UCSD-AML1 (cell line): ENCODE results near the gene MMP7.
A peak's percentile ranks its signal among the peaks of the same experiment; 100 is the strongest.

ENCODE experiments used
- DNase-seq: peaks from one replicate; lab custom pipeline; 2025; ENCODE audit not compliant: unreplicated experiment; lab: John Stamatoyannopoulos, UW

The MMP7 gene

DNA sequence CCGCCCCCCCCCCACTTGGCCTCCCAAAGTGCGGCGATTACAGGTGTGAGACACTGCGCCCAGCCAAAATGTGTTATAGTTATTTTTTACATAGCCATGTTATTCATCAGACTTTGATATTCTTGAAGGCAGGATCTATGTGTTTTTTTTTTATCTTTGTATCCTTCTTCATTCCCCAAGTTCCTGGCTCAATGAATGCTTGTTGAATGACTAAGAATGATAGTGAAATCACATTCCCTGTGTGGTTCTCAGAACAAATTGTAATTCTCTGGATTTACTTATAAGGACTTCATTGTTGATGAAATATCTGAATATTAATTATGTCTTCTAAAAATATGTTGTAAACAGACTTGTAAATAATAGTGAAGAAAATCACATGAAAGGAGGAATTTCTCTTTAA, 33.5 kb downstream of the MMP7 start:
- DNase-seq: no peak

- DNase-seq: no peak
Measured at GRCh38 chr11:102495161-102496042, 35.1 kb downstream of the MMP7 start.

GRCh38 chr11:102494216-102494615, 36.3 kb downstream of the MMP7 start:
- no peak for DNase-seq

- DNase-seq: no peak
Measured at GRCh38 chr11:102493524-102493923, 37.0 kb downstream of the MMP7 start.

GRCh38 chr11:102491969-102492368, 38.6 kb downstream of the MMP7 start:
- no peak for DNase-seq

DNA sequence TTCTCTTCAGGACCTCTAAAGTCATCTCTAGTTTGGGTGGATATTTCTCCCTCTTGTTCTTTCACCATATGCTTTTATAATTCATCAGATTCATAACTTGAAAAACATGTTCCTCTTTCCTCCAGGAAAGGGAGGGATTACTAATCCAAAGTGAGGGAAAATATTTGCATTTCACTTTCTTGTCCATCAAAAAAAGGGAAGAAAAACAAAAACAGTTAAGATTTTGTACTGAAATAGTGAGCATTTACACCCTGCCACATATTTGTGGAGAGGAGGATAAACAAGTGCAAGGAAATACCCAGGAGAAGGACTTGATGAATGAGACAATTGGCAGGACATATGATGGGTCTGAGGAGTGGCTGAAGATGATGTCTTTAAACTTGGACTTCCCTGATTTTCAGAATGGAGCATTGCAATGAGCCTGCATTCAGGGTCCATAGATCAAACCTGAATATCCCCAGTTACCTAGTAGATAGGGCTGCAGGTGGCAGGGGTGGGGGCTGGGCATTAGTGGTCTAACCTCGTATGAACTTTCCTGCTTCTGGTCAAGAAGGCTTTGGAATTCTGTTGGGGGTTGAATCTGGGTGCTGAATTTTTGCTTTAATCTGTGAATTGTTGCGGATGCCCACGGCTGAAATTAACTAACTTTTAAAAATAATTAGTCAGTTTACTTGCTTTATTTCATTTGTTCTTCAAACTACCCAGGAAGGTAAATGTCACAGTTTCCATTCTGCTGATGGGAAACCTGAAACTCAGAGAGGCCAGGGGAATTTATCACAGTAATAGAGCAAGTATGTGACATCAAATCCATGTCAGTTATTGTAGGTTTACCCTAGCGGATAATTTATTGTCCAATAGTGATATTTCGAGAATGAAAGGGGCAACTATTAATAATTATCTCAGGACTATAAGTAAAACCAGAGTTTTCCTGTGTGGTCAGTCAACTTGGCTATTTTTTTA, 41.1 kb downstream of the MMP7 start:
- DNase-seq: no peak

- DNase-seq: no peak
Measured at GRCh38 chr11:102488208-102488607, 42.3 kb downstream of the MMP7 start.

- DNase-seq: peak; percentile 15
Measured at GRCh38 chr11:102487214-102487613, 43.3 kb downstream of the MMP7 start.

GRCh38 chr11:102486584-102486983, 44.0 kb downstream of the MMP7 start:
- DNase-seq: no peak

DNA sequence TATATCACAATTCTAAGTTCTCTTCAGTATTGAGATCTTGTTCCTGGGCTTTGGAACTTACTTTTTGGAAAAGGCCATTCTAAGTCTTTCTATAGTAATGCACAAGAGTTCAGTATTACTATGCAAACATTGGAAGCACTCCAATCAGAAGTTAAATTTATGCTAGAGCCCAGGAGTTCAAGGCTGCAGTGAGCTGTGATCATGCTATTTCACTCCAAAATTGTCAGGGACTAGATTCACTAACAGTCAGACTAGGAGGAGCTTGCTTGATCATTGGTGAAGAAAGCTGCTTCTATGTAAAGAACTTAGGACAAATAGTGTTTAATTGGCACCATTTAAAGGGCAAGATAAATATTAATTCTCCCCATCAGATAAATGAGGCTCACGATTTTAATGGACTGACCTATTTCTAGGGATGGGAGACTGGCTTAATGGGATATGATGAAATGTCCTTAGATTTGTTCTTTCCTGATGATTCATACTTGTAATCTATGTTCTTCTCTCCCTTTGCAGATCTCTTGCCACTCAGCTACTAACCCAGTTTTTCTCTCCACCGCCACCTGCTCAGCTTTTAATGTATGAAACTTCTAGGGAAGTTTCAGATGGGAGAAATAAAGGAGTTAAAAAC, 45.3 kb downstream of the MMP7 start:
- DNase-seq: no peak

DNA sequence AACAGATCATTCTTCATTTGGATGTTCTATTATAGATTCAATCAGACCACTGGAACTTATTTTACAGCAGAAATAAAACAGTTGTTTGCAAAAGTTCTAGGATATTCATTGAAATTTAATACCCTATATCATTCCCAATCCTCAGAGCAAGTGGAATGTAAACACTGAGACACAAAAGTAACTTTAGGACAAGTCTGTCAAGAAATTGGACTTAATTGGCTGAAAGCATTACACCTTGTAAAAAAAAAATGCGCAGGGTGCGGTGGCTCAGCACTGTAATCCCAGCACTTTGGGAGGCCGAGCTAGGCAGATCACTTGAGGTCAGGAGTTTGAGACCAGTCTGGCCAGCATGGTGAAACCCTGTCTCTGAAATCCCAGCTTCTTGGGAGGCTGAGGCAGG, 48.1 kb downstream of the MMP7 start:
- no peak for DNase-seq

GRCh38 chr11:102479733-102480132, 50.8 kb downstream of the MMP7 start:
- DNase-seq: no peak

DNA sequence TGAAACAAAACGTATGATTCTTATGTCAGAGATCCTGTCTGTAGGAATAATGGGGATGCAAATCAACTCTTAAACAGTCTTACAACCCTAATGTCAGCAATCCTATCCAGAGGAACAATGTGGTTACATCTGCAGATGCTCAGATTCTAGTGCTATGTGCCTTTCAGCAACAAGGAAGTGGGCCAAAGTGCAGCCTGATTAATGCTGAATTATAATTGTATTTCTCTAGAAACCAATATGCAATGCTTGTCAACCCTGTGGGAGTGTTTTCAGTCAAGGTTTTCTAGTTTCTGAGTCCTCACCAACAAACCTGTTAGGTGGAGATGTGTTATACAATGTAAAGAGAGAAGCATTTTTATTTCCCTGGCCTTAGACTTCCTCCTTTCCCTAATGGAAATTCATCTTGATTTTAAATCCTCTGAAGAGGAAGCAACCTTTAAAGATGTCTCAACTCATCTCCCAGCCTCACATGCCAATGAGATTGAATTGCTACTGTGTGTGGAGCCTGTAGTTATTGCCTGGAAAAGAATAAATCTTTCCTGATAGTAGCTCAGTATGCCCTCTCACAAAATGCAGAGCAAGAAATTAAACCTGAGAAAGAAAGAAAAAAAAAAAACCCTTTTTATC, 51.8 kb downstream of the MMP7 start:
- DNase-seq: no peak

GRCh38 chr11:102476812-102477211, 53.7 kb downstream of the MMP7 start:
- DNase-seq: peak; percentile 13

DNA sequence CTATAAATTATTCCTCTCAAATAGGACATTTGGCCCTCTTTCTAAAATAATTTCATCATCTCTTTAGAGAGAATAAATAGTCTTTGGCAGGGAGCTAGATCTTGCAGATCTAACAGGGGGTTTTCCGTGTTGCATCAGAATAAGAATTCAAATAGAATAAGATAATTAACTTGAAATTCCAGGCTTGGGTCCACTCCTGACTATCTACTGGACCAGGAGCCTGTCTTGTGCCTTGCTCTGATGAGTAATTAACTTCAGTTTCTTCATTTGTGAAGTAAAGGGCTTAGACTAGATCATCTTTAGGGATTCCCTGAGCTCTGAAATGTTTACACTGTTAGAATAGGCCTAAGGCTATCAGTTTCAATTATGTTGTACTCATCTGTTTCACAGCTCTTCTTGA, 54.5 kb downstream of the MMP7 start:
- no peak for DNase-seq

- DNase-seq: no peak
Measured at GRCh38 chr11:102473543-102473942, 57.0 kb downstream of the MMP7 start.

GRCh38 chr11:102472127-102472526, 58.4 kb downstream of the MMP7 start:
- DNase-seq: no peak

DNA sequence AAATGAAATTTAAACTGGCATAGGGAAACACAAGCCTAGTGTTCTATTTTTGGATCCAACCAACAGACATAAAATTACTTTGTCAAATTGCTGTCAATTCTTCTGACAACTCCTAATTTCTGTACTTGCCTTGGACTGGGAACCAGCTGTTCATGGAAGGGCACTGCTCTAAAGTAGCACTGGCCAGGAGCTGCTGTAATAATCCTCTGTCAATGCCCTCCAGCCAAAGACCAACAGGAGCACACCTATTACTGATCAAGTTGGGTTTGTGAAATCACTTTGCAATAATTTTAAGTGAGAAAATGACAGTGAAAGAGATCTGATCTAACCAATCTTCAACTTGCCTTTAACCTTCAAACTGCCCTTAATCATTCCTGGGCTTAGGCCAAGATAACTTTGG, 59.1 kb downstream of the MMP7 start:
- no peak for DNase-seq
